Type B pancreatic cell (in vitro differentiated cells): ENCODE measurements around the gene PRDM15. TPM values are rescaled to one million over a fixed set of nuclear protein-coding genes. Genes with fewer than 3 reads are reported as not detected.

Experiments
- DNase-seq: peaks from one replicate; pipeline ENCODE4 v3.0.0; 2021; ENCODE audit warnings: mixed read lengths; ENCODE audit not compliant: unreplicated experiment; ENCODE audit errors: extremely low spot score
- H3K27ac Mint-ChIP-seq: 2 replicates; pipeline ENCODE4 v1.8.0; 2021; ENCODE audit warnings: mild to moderate bottlenecking, mixed read lengths
- H3K27me3 Mint-ChIP-seq: 2 replicates; pipeline ENCODE4 v1.8.0; 2021; ENCODE audit warnings: mixed read lengths
- H3K36me3 Mint-ChIP-seq: 2 replicates; pipeline ENCODE4 v1.8.0; 2021; ENCODE audit warnings: mixed read lengths
- H3K4me1 Mint-ChIP-seq: one replicate; pipeline ENCODE4 v1.8.0; 2021; ENCODE audit warnings: mixed read lengths; ENCODE audit not compliant: unreplicated experiment
- H3K4me3 Mint-ChIP-seq: 2 replicates; pipeline ENCODE4 v1.8.0; 2021; ENCODE audit warnings: mild to moderate bottlenecking, mixed read lengths
- H3K9me3 Mint-ChIP-seq: 2 replicates; pipeline ENCODE4 v1.8.0; 2021; ENCODE audit warnings: mixed read lengths
- CTCF ChIP-seq: fragments of 200-600 bp; sonication (generic); conservative IDR thresholded peaks from 2 replicates; pipeline ENCODE4 v1.5.0; 2021; ENCODE audit warnings: antibody characterized with exemption, mild to moderate bottlenecking
- total RNA-seq: library from RNA; stranded (reverse); gene quantifications from 2 replicates; pipeline ENCODE4 v1.2.1, GENCODE V29; 2021; ENCODE audit warnings: low replicate concordance

PRDM15 gene
- total RNA-seq, 1 donor from 2014 or later, result 8.8 TPM

DNA sequence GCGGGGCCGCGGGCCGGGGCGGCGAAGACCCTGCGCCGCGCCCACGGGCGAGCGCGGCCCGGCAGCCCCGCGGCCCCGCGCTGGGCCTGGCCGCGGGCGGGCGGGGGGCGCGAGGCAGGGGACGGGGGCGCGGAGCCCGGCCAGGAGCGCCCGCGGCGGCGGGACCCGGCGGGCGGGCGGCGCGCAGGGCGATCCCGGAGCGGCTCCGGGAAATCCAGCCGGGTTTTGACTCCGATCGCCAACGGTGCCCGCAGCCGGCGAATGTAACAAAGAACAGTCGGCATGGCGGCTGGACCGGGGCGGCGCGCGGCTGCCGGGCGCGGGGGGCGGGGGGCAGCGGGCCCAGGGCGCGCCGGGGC, 334 bp downstream of the PRDM15 start:
- H3K4me3 Mint-ChIP-seq, result peak overlapping the region; percentile 67
- no peak for TF ChIP-seq CTCF
- no peak for DNase-seq
- H3K36me3 Mint-ChIP-seq, result no peaks in the 10 kb centered on the region
- no peak overlapping the region for H3K27ac Mint-ChIP-seq
- H3K4me1 Mint-ChIP-seq, result peaks cover 10% of the 10 kb centered on the region
- H3K9me3 Mint-ChIP-seq, result no peaks in the 10 kb centered on the region
- no peaks in the 10 kb centered on the region for H3K27me3 Mint-ChIP-seq

DNA sequence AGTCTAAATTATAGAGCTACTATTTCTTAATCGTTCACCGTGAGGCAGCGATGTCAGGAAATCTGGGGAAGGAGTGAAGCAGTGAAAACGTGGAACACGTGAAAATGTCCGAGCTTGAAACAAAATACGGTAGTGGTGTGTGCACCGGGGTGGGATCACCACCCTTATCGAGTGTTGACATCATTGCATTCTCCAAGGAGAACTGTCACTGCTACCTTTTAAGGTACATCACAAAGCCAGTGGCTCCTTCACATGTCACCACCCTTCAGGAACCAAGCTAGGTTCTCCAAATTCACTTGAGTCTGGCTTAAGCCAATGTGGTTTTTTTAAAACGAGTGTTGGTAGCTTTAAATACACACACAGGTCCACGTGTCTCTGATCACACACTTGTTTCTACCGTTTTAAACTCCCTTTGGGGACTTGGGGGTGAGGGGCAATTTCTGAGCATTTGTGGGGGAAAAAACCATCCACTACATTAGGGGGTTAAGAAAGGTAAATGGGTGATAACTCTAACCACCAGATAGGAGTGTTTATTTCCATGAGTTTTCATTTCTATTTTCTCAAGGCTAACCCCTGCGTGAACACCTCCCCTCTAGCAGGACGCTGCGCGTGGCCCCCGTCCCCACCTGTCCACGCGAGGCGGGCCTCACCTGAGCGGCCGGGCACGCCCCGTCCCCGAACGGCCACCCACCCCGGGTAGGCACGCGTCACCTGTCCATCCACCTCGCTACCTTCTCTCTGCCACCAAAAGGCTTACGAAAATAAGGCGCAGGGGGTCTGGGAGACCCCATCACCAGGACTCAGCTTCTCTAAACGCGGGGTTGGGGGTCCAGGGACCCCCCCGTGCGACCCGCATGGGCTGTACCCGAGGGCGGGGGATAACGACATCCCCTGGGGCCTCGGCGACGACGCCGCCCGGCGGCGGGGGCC, 978 bp downstream of the PRDM15 start:
- TF ChIP-seq CTCF, result no peak
- Mint-ChIP-seq H3K27me3 (no peaks in the 10 kb centered on the region), H3K36me3 (no peaks in the 10 kb centered on the region), H3K4me1 (peaks cover 10% of the 10 kb centered on the region), H3K4me3 (peak overlapping the region; percentile 93), H3K27ac (peak overlapping the region; percentile 92), H3K9me3 (no peaks in the 10 kb centered on the region)
- DNase-seq, result no peak

DNA sequence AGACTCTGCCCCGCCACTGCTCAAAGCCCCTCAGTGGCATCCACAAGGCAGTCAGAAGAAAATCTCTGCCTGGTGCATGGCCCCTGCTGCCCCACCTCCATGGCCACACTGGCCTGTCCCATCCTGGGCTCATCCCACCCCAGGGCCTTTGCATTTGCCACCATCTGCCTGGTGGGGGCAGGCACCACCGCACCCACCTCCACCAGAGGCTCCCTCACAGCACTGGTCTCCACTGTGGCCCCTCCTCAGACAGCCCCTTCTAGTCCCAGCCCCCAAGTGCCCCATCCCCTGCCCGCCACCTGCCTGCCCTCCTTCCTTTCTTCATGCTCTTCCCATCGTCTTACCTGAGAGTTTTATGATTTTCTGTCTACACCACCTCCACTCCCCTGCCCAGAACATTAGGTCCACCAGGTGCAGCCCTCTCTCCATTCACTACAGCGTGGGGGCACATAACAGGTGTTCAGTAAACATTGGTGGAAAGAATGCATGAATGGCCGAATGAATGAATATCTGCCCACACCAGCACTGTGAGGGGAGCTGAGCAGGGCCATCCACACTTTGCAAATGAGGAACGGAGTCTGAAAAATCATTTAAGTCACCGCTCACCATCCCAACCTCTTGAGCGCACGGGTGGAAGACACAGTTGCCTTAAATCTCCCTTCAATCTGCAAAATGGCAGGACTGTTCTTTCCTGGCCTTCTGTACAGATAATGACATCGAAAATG, 2.1 kb downstream of the PRDM15 start:
- DNase-seq, result no peak
- peak overlapping the region; percentile 92 for H3K27ac Mint-ChIP-seq

GRCh38 chr21:41876396-41876795, 2.7 kb downstream of the PRDM15 start:
- Mint-ChIP-seq H3K36me3 (peaks cover 5% of the 10 kb centered on the region), H3K9me3 (no peaks in the 10 kb centered on the region), H3K4me3 (peak overlapping the region; percentile 4), H3K4me1 (peaks cover 10% of the 10 kb centered on the region), H3K27ac (no peak overlapping the region), H3K27me3 (no peaks in the 10 kb centered on the region)
- DNase-seq, result no peak
- TF ChIP-seq CTCF, result no peak

More for the DNA sequence above, 2.1 kb downstream of the PRDM15 start:
- H3K4me3 Mint-ChIP-seq, result peak overlapping the region; percentile 93
- H3K36me3 Mint-ChIP-seq, result peaks cover 5% of the 10 kb centered on the region
- no peaks in the 10 kb centered on the region for H3K27me3 Mint-ChIP-seq
- TF ChIP-seq CTCF, result no peak
- H3K9me3 Mint-ChIP-seq, result no peaks in the 10 kb centered on the region
- peaks cover 10% of the 10 kb centered on the region for H3K4me1 Mint-ChIP-seq

GRCh38 chr21:41875086-41875485, 4.1 kb downstream of the PRDM15 start:
- peaks cover 5% of the 10 kb centered on the region for H3K36me3 Mint-ChIP-seq
- DNase-seq, result no peak
- no peak overlapping the region for H3K4me3 Mint-ChIP-seq
- H3K27ac Mint-ChIP-seq, result no peak overlapping the region
- no peaks in the 10 kb centered on the region for H3K9me3 Mint-ChIP-seq
- peaks cover 10% of the 10 kb centered on the region for H3K4me1 Mint-ChIP-seq
- no peak for TF ChIP-seq CTCF
- H3K27me3 Mint-ChIP-seq, result no peaks in the 10 kb centered on the region
